Measurements from ENCODE around the gene WFDC5.
"Not testable (repeated sequence)": the region's sequence is repeated elsewhere in the genome, so short reads cannot be mapped to it uniquely, and the experiment has no call there.

The WFDC5 gene

DNA sequence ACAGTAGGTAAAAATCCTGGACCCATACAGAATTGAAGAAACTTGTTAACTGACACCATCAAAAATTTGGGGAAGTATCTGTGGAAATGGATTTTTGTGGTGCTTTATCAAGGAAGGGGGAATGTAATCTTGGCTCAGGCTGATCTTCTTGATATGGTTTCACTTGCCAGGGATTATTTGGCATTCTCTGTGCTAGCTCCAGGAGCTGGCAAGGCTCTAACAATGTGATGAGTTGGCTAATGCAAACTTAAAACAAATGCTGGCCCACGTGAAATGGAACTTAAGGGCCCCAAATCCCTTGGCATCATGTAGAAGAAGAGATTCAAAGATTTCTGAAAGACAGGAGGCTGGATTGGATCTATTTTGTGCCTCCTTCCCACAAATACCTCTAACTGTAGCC lies 27.2 kb downstream of the WFDC5 start:
- no peak for DNase-seq (ENCODE audit: low read depth in 2 of 2)

DNA sequence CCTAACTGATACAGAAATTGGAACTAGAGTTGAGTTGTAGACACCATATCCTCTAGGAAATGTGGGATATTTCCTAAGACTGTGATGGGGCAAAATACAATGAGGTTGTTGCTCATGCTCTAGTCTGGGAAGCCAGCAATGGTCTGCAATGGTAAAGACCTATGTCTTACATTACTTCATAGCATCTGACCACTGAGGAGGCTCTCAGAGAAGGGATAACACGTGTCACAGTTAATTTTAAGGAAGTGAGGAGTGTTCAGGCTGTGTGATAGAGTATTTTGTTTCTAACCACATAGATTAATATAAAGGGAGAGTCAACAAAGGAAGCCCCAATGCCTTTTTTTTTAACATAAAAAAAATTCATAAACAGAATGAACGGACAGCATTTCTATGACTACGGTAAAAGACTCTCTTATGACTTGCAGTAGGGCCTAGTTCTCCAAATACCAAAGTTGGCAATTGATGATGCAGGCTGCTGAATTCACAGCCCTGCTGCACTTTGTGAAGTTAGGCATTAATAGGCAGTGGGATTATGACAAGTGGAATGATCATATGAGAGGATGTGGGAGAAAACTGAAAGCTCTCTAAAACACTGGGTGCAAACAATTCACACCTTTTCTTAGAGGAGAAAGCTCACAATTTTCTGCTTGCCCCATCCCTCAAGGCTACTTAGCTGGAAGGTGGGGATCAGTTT lies 27.7 kb downstream of the WFDC5 start:
- no peak for DNase-seq (ENCODE audit: low read depth in 2 of 2)

DNA sequence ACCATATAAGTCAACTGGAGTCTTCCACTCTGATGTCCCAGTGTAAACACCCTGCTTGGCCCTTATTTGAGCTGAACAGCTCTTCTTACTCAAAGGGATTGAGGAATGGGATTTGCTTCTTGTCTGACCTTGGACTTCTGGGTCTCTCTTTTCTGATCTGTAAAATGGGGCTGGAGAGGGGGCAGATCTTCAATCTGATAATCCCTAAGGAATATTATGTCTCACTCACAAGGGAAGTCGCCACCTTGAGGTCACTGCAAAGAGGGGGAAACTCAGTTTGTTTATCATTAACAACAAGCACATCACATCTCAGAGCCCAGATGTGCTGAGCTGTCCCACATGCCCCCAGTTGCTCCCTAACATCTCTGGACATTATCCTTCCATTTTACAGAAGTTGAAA lies 29.1 kb downstream of the WFDC5 start:
- DNase-seq (ENCODE audit: low read depth in 2 of 2): no peak

DNA sequence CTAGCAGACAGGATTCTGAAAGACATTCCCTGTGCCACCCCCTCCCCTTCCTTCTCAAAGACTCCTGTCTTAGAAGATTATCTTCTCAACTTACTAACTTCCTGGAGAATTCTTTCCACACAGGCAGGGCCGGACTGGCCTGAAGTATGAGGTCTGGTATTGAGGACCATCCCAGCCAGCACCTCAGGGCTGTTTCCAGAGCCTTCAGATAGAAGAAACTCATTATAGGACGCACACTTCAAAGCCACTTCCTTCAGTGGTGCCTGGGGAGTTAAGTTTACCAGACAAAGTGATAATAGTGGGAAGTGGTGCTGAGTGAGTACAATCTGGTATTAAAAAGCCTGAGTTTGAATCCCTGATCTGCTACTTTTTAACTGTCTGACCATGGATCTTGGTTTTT lies 29.7 kb downstream of the WFDC5 start:
- no peak for DNase-seq (ENCODE audit: low read depth in 2 of 2)

DNA sequence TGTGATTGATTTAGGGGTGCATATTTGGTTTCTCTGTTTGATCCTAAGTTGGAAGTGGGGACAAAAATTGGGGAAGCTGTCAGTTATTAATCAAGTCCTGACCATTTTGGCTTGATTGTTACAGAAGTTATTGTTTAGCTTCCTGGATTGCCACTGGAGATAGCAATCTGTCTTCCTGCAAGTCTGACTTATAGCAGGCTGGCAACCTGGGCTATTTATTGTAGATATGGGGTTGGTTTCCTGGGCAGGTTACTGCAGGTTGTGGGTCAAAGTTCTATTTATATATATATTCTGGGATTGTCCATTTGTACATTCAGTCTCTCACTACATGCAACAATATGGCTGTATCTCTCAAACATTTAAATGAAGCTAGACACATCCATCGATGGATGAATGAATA lies 31.8 kb downstream of the WFDC5 start:
- no peak for DNase-seq (ENCODE audit: low read depth in 2 of 2)

DNA sequence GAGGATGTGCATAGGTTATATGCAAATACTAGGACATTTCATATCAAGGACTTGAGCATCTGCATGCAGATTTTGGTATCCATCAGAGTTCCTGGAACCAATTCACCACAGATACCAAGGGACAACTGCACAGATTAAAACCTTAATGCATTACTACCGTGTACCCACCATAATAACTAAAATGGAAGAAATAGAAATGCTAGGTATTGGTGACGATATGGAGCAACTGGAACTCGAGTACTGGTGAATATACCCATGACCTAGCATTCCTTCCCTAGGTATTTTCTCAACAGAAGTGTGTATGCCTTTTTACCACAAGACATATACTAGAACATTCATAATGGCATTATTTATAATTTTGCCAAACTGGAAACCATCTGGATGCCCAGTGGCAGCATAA lies 32.5 kb downstream of the WFDC5 start:
- no peak for DNase-seq (ENCODE audit: low read depth in 2 of 2)

DNA sequence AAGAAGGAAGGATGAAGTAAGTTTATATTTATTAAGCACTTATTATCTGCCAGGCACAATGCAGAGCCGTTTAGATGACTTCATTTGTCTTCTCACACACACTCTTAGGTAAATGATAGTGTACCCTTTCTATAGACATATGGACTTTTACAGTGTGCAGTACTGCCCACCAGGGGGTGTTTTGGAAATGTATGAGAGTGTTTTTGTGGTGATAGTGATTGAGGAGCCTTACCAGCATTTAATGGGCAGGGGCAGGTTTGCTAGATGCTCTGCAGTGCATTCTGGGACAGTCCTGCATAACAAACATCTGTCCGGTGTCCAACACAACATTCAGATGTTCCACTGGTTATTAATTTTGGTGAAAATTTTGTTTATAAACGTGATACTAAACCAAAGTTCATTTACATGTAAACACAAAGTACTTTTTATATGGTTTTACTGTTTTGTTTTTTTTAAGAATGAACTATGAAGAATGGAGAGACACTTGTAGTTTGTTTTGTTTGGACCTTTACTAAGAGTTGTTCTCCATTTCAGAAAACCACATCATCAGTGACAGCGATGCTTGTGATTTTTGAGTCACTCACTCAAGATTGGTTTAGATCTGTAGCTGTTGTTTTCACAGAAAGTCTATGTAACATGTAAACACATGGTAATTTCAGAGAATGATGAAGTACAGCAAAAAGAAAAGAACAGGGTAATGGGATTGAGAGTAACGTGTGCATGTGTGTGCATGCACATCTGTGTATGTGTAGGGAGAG lies 33.9 kb downstream of the WFDC5 start:
- DNase-seq (ENCODE audit: low read depth in 2 of 2): no peak

DNA sequence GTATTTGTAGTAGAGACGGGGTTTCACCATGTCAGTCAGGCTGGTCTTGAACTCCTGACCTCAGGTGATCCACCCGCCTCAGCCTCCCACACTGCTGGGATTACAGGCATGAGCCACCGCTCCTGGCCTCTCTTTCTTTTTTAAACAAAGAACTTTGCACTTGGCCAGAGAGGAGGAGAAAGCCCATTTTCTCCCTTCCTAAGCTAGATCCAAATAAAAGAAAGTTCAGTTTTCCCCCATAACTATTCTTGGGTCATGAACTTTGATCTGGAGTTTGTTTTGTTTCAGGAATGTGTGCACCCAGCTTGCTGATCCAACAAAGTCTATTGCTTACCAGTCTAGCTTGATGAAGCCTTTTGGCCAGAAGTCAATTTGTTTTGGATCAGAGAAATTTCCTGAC lies 37.4 kb downstream of the WFDC5 start:
- DNase-seq (ENCODE audit: low read depth in 2 of 2): no peak

DNA sequence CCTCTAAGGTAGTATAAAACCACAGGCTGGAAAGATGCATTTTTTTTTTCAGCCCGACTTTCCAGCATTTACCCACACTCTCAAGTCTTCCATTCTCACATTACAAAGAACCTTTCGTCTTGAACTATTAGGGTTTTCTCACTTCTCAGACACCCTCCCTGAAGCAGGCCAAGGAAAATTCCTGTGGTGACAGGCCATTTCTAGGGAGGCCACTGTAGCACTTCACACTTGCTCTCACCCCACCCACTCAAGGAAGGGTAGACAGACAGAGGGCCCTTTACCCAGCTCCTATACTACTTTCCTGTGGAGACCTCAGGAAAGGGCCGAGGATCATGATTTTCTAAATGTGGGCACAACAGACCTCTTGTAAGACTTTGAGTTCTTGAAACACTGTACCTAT lies 41.8 kb downstream of the WFDC5 start:
- DNase-seq (ENCODE audit: low read depth in 2 of 2): no peak

DNA sequence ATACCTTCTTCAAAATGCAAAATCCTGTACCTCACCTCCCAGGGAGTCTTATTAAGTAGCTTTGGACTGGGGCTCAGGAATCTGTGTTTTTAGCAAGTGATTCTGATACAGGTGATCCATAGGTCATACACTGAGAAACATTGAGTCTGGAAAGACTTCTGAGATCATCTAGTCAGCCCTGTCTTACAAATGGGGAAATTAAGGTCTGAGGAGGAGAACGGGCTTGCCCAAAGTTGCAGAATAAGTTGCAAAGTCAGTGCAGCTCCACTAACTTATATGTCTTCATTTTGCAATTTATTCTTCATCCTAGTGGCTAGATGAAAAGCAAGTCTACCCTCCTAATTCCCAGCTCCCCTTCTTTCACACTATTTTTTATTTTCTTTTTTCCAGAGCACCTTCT lies 42.9 kb downstream of the WFDC5 start:
- DNase-seq (ENCODE audit: low read depth in 2 of 2): no peak

DNA sequence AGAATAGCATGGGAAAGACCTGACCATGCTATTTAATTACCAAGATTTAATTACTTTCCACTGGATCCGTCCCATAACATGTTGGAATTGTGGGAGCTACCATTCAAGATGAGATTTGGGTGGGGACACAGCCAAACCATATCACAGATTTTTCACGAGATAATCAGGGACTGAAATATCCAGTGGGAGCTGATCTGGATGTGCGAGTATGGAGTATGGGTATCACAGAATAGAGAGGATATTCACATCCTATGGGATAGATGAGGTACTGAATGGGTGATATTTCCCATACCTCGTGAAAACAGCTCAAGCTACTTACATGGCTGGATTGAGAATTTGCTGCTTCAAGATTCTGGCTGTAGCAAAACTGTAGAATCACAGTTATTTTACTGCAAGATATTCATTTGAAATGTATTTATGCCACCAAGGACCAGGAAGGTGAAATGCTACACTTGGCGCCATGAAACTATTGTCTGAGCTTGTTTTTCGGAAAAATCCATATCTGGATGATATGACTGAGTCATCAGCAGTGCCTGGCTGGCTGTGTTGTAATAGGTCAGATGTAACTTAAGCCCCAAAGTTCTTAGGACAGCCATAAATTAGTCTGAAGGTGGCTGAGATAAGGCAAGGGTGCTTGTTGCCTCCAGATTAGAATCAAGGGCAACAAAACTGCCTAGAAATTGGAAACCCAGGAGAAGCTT lies 43.9 kb downstream of the WFDC5 start:
- no peak for DNase-seq (ENCODE audit: low read depth in 2 of 2)

DNA sequence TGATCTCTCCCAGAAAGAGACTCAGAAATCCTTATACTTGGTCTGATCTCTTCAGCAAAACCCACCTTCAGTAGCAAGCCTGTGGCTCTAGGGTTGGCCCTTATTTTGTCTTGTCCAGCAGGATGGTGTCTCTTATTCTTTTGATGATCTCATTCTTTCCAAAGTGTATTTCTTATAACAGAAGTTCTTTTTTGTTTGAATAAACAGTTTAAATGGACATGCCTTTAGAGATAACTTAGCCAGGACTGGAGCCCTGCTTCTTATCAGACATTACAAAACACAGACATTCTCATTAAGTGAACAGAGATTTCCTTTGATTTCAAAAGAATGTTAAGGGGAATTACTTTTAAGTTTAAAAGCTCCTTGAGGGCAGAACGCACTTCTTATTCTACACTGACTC lies 45.7 kb downstream of the WFDC5 start:
- no peak for DNase-seq (ENCODE audit: low read depth in 2 of 2)

DNA sequence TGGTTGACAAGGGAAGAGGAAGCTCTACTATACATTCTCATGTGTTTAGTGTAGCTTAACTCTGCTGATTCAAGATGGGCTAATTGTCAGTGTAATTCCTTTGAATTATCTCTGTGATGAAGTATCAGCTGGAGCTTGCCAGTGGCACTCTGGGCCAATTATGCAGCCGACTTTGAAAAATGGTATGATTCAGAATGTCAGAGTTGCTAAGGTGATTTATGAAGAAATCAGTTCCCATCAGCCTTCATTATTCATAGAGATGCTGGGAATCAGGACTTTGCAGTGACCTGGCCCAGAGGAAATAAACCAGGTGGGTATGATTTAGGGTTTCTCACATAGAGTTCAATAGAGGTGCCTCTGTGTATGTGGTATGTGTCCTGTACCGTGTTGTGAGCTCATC lies 47.4 kb downstream of the WFDC5 start:
- DNase-seq (ENCODE audit: low read depth in 2 of 2): no peak

DNA sequence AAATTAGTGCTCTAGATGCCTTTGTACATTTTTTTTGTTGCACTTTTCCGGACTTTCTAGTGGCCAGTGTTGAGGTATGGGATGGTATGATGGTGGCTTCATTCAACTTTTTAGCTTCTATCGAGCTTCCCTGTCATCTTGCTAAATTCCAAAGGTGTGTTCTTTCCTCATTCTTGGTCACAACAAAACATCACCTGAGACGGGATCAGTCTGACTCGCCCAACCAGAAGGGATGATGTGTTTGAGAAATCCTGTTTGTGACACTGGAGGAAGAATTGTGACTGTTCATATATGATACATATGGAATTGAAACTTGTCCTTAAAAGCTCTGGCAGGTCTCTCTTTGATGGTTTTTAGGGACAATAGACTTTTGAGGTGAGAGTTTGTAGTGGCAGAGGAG lies 47.9 kb downstream of the WFDC5 start:
- no peak for DNase-seq (ENCODE audit: low read depth in 2 of 2)

DNA sequence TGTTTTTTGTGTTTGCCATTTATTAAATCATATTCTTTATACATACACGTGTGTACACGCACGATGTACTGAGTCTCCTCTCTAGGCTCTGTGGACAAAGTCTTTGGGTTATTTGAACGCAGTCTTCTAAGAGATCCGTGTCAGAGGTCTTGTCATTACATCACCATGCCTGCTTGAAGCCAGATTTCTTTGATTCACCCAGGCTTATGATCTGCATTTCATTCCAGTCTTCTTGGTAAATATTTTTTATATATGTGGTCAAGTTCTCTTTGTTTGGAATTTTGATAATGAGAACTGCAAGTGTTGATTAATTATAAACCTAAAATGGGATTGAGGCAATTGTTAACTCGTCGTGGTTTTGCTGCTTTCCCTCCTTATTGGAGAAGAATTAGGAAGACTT lies 48.6 kb downstream of the WFDC5 start:
- no peak for DNase-seq (ENCODE audit: low read depth in 2 of 2)

DNA sequence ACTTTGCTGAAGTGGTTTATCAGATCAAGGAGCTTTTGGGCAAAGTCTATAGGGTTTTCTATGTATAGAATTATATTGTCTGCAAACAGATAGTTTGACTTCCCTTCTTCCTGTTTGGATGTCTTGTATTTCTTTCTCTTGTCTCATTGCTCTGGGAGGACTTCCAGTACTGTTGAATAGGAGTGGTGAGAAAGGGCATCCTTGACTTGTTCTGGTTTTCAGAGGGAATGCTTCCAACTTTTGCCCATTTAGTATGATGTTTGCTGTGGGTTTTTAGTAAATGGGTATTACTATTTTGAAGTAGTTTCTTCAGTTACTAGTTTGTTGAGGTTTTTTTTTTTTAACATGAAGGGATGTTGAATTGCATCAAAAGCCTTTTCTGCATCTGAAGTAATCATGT lies 50.2 kb downstream of the WFDC5 start:
- DNase-seq (ENCODE audit: low read depth in 2 of 2): no peak

DNA sequence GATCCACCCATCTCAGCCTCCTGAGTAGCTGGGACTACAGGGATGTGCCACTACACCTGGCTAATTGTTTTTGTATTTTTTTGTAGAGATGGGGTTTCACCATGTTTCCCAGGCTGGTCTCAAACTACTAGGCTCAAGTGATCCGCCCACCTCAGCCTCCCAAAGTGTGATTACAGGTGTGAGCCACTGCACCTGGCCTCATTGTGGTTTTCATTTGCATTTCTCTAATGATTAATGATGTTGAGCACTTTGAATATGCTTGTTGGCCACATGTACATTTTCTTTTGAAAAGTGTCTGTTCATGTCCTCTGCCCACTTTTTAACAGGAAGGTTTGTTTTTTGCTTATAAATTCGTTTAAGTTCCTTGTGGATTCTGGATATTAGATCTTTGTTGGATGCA lies 51.9 kb downstream of the WFDC5 start:
- not testable (repeated sequence) for DNase-seq (ENCODE audit: low read depth in 2 of 2)

DNA sequence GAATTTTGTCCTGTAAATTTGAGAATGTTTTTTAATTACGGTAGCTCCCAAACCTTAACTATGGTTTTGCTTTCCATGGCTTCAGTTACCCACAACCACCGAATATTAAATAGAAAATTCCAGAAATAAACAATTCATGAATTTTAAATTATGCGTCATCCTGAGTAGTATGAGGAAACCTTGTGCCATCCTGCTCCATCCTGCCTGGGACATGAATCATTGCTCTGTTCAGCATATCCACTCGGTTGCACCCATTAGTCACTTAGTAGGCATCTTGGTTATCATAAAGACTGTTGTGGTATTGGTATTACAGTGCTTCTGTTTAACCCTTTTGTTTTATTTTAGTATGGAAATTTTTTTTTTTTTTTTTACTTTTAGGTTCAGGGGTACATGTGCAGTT lies 53.7 kb downstream of the WFDC5 start:
- no peak for DNase-seq (ENCODE audit: low read depth in 2 of 2)

DNA sequence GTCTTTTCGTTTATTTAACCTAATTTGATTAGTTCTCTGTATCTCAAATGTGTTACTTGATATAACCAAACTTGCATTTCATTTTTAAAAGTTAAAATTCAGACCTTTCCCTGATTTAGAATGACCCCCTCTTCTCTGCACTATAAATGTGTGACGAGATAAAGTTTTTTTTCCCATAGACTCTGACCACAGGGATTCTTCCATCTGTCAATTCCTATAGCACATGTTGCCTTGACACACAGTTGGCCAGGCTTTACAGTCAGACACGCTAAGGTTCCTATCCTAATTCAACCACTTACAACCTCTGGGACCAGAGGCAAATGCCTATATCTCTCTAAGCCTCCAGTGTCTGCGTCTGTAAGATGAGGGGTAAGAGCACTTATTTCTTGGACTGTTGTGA lies 54.7 kb downstream of the WFDC5 start:
- DNase-seq (ENCODE audit: low read depth in 2 of 2): no peak
